H1 (cell line): Measurements from ENCODE around the gene TRIM44. TPM values are rescaled to one million over a fixed set of nuclear protein-coding genes. Genes with fewer than 3 reads are reported as not detected.

Experiments
- CBX5 ChIP-seq: fragments of 300-800, 300-1000 bp; sonication (generic); IDR thresholded peaks from 2 replicates; pipeline ENCODE4 v1.7.1; 2016; ENCODE audit warnings: antibody characterized with exemption, low read length, low read depth
- CBX8 ChIP-seq: fragments of 300-800, 300-1000 bp; sonication (generic); IDR thresholded peaks from 2 replicates; pipeline ENCODE4 v1.7.1; 2016; ENCODE audit warnings: low read depth, low read length, borderline replicate concordance
- CHD1 ChIP-seq: IDR thresholded peaks from 2 replicates; pipeline ENCODE4 v1.6.1; 2012; ENCODE audit warnings: low read depth, low read length, improper control_type of control experiment
- CHD7 ChIP-seq: fragments of 300-600 bp; sonication (generic); IDR thresholded peaks from 2 replicates; pipeline ENCODE4 v1.7.1; 2012; ENCODE audit warnings: low read length, moderate library complexity, mild to moderate bottlenecking, inconsistent platforms; ENCODE audit not compliant: insufficient replicate concordance
- HDAC2 ChIP-seq, 2 experiments: fragments of 300-600 bp in 1 of 2; sonication (generic) in 1 of 2; IDR thresholded peaks; 2 replicates each; pipeline ENCODE4 v1.6.1; 2011 to 2012; ENCODE audit warnings: low read depth in 2 of 2, low read length in 2 of 2, mild to moderate bottlenecking in 2 of 2, moderate library complexity in 2 of 2, borderline replicate concordance in 1 of 2, inconsistent platforms in 1 of 2
- HDAC6 ChIP-seq: IDR thresholded peaks from one replicate; pipeline ENCODE4 v1.7.1; 2012; ENCODE audit warnings: low read depth, mild to moderate bottlenecking, inconsistent platforms, low read length, moderate library complexity
- POLR2AphosphoS5 ChIP-seq: IDR thresholded peaks from 2 replicates; pipeline ENCODE4 v1.6.1; 2011; ENCODE audit warnings: low read depth, low read length
- RXRA ChIP-seq: IDR thresholded peaks from 2 replicates; pipeline ENCODE4 v1.6.1; 2011; ENCODE audit warnings: low read depth, mild to moderate bottlenecking, low read length, moderate library complexity; ENCODE audit not compliant: insufficient read depth
- SP4 ChIP-seq: IDR thresholded peaks from 2 replicates; pipeline ENCODE4 v1.6.1; 2012; ENCODE audit warnings: low read length, inconsistent platforms
- TBP ChIP-seq: IDR thresholded peaks from 2 replicates; pipeline ENCODE4 v1.6.1; 2011; ENCODE audit warnings: low read depth, low read length, improper control_type of control experiment
- TCF12 ChIP-seq: IDR thresholded peaks from 2 replicates; pipeline ENCODE4 v1.6.1; 2011; ENCODE audit warnings: low read depth, mild to moderate bottlenecking, low read length
- polyA plus RNA-seq, 7 experiments: library from polyadenylated mRNA; depleted of rRNA in 3 of 7; stranded (reverse) in 5 of 7; unstranded in 2 of 7; fragments of >200 nt in 5 of 7; fragments of 200-250 nt in 2 of 7; gene quantifications; 1 replicate in 5 of 7; 2 replicates in 1 of 7; 4 replicates in 1 of 7; pipeline versions ENCODE4 v1.2.1 to v1.2.3, GENCODE V29; 2011 to 2013; ENCODE audit warnings: missing spikeins in 2 of 7, mixed read lengths in 2 of 7
- total RNA-seq: library from RNA; stranded (reverse); fragmentation: NEBNext Ultra II Directional; extraction: Animal tissue kit (Norgen Biotek cat#: 25700); gene quantifications from 2 replicates; pipeline ENCODE4 v1.2.1, GENCODE V29; 2021

TRIM44 gene
- total and polyA plus RNA-seq, 2 of the 8 experiments (the other 6 are each of a cell fraction or from before 2014, with no cell fraction given) = 13.9 to 34.4 TPM

- TF ChIP-seq CHD7 = no peak
- peak; percentile 26 to 74; a peak in 3 of 4 replicates for TF ChIP-seq HDAC2 (IDR thresholded peaks at IDR 0.05; ENCODE audit: borderline replicate concordance in 1 of 2, low read depth in 2 of 2, low read length in 2 of 2)
- TF ChIP-seq TBP = no peak
- no peak for TF ChIP-seq CBX5
- no peak for TF ChIP-seq HDAC6
- peak; percentile 69; the same call in 1 of the 2 replicates for TF ChIP-seq TCF12
- no peak for TF ChIP-seq CHD1
- no peak for TF ChIP-seq CBX8
- TF ChIP-seq SP4 = no peak
- no peak for TF ChIP-seq POLR2AphosphoS5
- no peak for TF ChIP-seq RXRA
Observed at GRCh38 chr11:35662649-35663407, at the start of gene TRIM44 (continued).
